Gastroesophageal sphincter (tissue), 3 donors: ENCODE measurements around the gene RIPK1.

ENCODE experiments used
- CTCF ChIP-seq, 4 experiments: fragments of 200-600 bp in 2 of 4; fragments of 450-650 bp in 2 of 4; sonication (generic) in 1 of 4; IDR thresholded peaks; one replicate each; pipeline ENCODE4 v1.5.1; 2017 to 2019; ENCODE audit warnings: antibody characterized with exemption in 4 of 4, mild to moderate bottlenecking in 2 of 4, moderate library complexity in 2 of 4
- EP300 ChIP-seq: sonication (generic); formaldehyde crosslinking; IDR thresholded peaks from one replicate; pipeline ENCODE4 v1.6.1; 2017; ENCODE audit warnings: antibody characterized with exemption, mild to moderate bottlenecking
- POLR2A ChIP-seq, 2 donors: fragments of 450-650 bp; IDR thresholded peaks; one replicate each; pipeline ENCODE4 v1.6.1; 2017; ENCODE audit warnings: antibody characterized with exemption in 2 of 2, mild to moderate bottlenecking in 2 of 2, moderate library complexity in 1 of 2
- POLR2AphosphoS5 ChIP-seq: sonication (generic); formaldehyde crosslinking; IDR thresholded peaks from one replicate; pipeline ENCODE4 v1.6.1; 2017; ENCODE audit warnings: antibody characterized with exemption

DNA sequence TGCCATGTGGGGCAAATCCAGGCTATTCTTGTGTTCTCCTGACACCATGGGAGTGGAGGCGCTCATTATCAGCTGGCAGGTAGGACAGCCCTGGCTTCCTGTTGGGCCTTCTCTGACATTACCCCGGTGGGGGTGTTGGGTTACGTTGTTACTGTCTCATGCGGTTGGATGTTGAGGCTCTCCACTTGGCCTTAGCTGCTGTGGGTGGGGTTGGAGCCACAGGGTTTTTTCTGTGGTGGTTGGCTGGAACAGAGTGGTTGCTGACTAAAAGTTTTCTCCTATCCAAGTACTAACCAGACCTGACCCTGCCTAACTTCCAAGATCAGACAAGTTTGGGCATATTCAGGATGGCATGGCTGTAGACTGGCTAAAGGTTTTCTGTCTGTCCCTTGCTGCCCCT lies 20.2 kb downstream of the RIPK1 start:
- no peak for TF ChIP-seq CTCF (IDR thresholded peaks at IDR 0.05)
- TF ChIP-seq POLR2AphosphoS5: no peak
- no peak for TF ChIP-seq POLR2A (IDR thresholded peaks at IDR 0.05)
- no peak for TF ChIP-seq EP300
